ENCODE data around the gene BRIP1. TPM values are rescaled to one million over a fixed set of nuclear protein-coding genes. Genes with fewer than 3 reads are reported as not detected.
A peak's percentile ranks its signal among the peaks of the same experiment; 100 is the strongest.

Gene BRIP1
- total RNA-seq, 1 experiment from 2014 or later, result 4.7 TPM

DNA sequence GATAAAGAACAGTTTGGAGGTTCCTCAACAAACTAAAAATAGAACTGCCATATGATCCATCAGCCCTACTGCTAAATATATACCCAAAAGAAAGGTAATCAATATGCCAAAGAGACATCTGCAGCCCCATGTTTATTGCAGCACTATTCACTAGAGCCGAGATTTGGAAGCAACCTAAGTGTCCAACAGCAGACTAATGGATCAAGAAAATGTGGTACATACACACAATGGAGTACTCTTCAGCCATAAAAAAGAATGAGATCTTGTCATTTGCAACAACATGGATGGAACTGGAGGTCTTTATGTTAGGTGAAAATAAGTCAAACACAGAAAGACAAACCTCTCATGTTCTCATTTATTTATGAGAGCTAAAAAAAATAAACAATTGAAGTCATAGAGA, 223.5 kb downstream of the BRIP1 start:
- Mint-ChIP-seq H3K4me1 (ENCODE audit: insufficient read depth, unreplicated experiment) (no peaks in the 10 kb centered on the region), H3K27ac (ENCODE audit: low read depth, unreplicated experiment) (no peak overlapping the region), H3K27me3 (ENCODE audit: insufficient read depth, unreplicated experiment) (no peaks in the 10 kb centered on the region), H3K4me3 (ENCODE audit: unreplicated experiment) (no peak overlapping the region), H3K36me3 (ENCODE audit: insufficient read depth, unreplicated experiment) (no peaks in the 10 kb centered on the region), H3K9me3 (ENCODE audit: unreplicated experiment) (no peaks in the 10 kb centered on the region)
- TF ChIP-seq, protein P1, sequence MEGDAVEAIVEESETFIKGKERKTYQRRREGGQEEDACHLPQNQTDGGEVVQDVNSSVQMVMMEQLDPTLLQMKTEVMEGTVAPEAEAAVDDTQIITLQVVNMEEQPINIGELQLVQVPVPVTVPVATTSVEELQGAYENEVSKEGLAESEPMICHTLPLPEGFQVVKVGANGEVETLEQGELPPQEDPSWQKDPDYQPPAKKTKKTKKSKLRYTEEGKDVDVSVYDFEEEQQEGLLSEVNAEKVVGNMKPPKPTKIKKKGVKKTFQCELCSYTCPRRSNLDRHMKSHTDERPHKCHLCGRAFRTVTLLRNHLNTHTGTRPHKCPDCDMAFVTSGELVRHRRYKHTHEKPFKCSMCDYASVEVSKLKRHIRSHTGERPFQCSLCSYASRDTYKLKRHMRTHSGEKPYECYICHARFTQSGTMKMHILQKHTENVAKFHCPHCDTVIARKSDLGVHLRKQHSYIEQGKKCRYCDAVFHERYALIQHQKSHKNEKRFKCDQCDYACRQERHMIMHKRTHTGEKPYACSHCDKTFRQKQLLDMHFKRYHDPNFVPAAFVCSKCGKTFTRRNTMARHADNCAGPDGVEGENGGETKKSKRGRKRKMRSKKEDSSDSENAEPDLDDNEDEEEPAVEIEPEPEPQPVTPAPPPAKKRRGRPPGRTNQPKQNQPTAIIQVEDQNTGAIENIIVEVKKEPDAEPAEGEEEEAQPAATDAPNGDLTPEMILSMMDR (IDR thresholded peaks at IDR 0.05; ENCODE audit: unreplicated experiment), result no peak
- intact Hi-C loops (cut with micrococcal nuclease), result no loop called here
- CTCF ChIA-PET, result interaction anchor here (0.6 to 1.5 kb wide), 3 partner anchors 21 to 197 kb away, joined by 3 to 7 read pairs (median 3); no protein-coding TSS in a partner anchor
- POLR2A ChIA-PET, result no interaction called here
- BruUV-seq (replicated peaks), result no TSS peak
- DNase-seq (ENCODE audit: unreplicated experiment), result no peak

DNA sequence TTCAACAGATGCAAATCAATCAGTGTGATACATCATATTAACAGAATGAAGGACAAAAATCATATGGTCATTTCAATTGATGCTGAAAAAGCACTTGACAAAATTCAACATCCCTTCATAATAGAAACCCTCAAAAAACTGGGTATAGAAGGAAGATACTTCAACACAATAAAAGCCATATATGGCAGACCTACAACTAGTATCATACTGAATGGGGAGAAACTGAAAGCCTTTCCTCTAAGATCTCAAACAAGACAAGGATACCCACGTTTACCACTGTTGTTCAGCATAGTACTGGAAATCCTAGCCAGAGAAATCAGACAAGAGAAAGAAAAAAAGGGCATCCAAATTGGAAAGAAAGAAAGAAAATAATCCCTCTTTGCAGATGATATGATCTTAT, 225.2 kb downstream of the BRIP1 start:
- CTCF ChIA-PET, result interaction anchor here (5.7 kb wide), 1 partner anchor 198 kb away, joined by 59 read pairs; no protein-coding TSS in a partner anchor

DNA sequence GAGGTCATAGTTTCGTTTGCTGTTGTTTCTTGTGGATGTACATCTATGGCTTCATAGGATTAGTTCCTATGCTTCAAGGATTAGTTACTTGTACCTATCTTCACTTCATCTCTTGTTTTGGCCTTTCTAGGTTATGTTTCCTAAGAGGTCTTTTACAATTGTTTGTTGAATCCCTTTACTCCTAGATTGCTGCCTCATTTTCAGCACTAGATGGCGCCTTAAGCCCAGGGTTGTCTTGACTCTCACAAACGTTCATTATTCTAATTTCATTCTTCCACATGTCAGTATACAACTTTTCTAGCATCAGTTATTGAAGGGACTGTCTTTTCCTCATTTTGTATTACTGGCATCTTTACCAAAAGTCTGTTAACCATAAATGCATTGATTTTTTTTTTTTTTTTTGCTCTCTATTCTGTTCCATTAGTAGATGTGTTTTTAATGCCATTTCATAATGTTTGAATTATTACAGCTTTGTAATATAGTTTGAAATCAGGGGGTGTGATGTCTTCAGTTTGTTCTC, 227.4 kb downstream of the BRIP1 start:
- CTCF ChIA-PET, result interaction anchor here (0.6 to 5.7 kb wide), 13 partner anchors 13 to 223 kb away, joined by 3 to 59 read pairs (median 4); no protein-coding TSS in a partner anchor
- BruUV-seq (replicated peaks), result no TSS peak
- POLR2A ChIA-PET, result interaction anchor here (0.6 to 1.8 kb wide), 3 partner anchors 69 to 208 kb away, joined by 3 to 4 read pairs (median 4); no protein-coding TSS in a partner anchor
- Mint-ChIP-seq H3K27ac (ENCODE audit: low read depth, unreplicated experiment) (no peak overlapping the region), H3K36me3 (ENCODE audit: insufficient read depth, unreplicated experiment) (no peaks in the 10 kb centered on the region), H3K4me1 (ENCODE audit: insufficient read depth, unreplicated experiment) (no peaks in the 10 kb centered on the region), H3K4me3 (ENCODE audit: unreplicated experiment) (no peak overlapping the region), H3K9me3 (ENCODE audit: unreplicated experiment) (no peaks in the 10 kb centered on the region), H3K27me3 (ENCODE audit: insufficient read depth, unreplicated experiment) (no peaks in the 10 kb centered on the region)
- peak; percentile 75 for DNase-seq (ENCODE audit: unreplicated experiment)
- TF ChIP-seq, protein P1 (IDR thresholded peaks at IDR 0.05; ENCODE audit: unreplicated experiment), result peak; percentile 80
- intact Hi-C loops (cut with micrococcal nuclease), result loop anchor here (1.0 to 2.0 kb wide), 4 partner anchors 201 to 543 kb away; no protein-coding TSS in a partner anchor

More for the DNA sequence above, 225.2 kb downstream of the BRIP1 start:
- TF ChIP-seq, protein P1 (IDR thresholded peaks at IDR 0.05; ENCODE audit: unreplicated experiment), result no peak
- H3K4me1 Mint-ChIP-seq (ENCODE audit: insufficient read depth, unreplicated experiment), result no peaks in the 10 kb centered on the region
- no peaks in the 10 kb centered on the region for H3K9me3 Mint-ChIP-seq (ENCODE audit: unreplicated experiment)
- H3K36me3 Mint-ChIP-seq (ENCODE audit: insufficient read depth, unreplicated experiment), result no peaks in the 10 kb centered on the region
- BruUV-seq (replicated peaks), result no TSS peak
- DNase-seq (ENCODE audit: unreplicated experiment), result no peak
- POLR2A ChIA-PET, result interaction anchor here (0.6 kb wide), 1 partner anchor 30 kb away, joined by 3 read pairs; no protein-coding TSS in a partner anchor
- H3K27me3 Mint-ChIP-seq (ENCODE audit: insufficient read depth, unreplicated experiment), result no peaks in the 10 kb centered on the region
- no peak overlapping the region for H3K27ac Mint-ChIP-seq (ENCODE audit: low read depth, unreplicated experiment)
- intact Hi-C loops (cut with micrococcal nuclease), result no loop called here
- H3K4me3 Mint-ChIP-seq (ENCODE audit: unreplicated experiment), result no peak overlapping the region

DNA sequence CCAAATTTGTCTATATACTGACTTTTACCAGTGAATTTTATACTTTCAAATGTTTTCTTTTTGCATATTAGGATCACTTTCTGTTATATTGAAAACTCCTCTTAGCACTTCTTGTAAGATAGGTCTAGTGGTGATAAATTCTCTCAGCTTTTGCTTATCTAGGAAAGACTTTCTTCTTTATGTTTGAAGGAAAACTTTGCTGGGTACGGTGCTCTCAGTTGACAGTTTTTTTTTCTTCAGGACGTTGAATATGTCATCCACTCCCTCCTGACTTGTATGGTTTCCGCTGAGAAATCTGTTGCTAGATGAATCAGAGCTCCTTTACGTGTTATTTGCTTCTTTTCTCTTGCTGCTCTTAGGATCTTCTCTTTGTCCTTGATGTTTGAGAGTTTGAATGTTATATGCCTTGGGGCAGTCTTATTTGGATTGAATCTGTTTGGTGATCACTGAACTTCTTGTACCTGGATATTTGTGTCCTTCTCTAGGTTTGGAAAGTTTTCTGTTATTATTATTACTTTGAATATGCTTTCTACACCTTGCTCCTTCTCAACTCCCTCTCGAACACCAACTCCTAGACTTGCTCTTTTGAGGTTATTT, 228.3 kb downstream of the BRIP1 start:
- ChIA-PET CTCF (interaction anchor here (0.6 to 5.7 kb wide), 12 partner anchors 13 to 222 kb away, joined by 3 to 59 read pairs (median 4); no protein-coding TSS in a partner anchor), POLR2A (interaction anchor here (0.5 to 1.8 kb wide), 4 partner anchors 11 to 202 kb away, joined by 3 to 5 read pairs (median 4); no protein-coding TSS in a partner anchor)
- no TSS peak for BruUV-seq (replicated peaks)
- no peak for DNase-seq (ENCODE audit: unreplicated experiment)
- Mint-ChIP-seq H3K9me3 (ENCODE audit: unreplicated experiment) (no peaks in the 10 kb centered on the region), H3K4me1 (ENCODE audit: insufficient read depth, unreplicated experiment) (no peaks in the 10 kb centered on the region), H3K27me3 (ENCODE audit: insufficient read depth, unreplicated experiment) (no peaks in the 10 kb centered on the region), H3K4me3 (ENCODE audit: unreplicated experiment) (no peak overlapping the region), H3K27ac (ENCODE audit: low read depth, unreplicated experiment) (no peak overlapping the region), H3K36me3 (ENCODE audit: insufficient read depth, unreplicated experiment) (no peaks in the 10 kb centered on the region)
- intact Hi-C loops (cut with micrococcal nuclease), result no loop called here
- TF ChIP-seq, protein P1 (IDR thresholded peaks at IDR 0.05; ENCODE audit: unreplicated experiment), result no peak
